Body of pancreas (tissue), 4 donors: ENCODE data around the gene ESRRB.

ENCODE experiments used
- CTCF ChIP-seq, 7 experiments: fragments of 450-650 bp in 4 of 7; fragments of 200-600 bp in 3 of 7; sonication (generic) in 3 of 7; IDR thresholded peaks; one replicate each; pipeline ENCODE4 v1.5.1; 2016 to 2019; ENCODE audit warnings: antibody characterized with exemption in 7 of 7
- POLR2A ChIP-seq, 3 donors: fragments of 450-650 bp; IDR thresholded peaks; one replicate each; pipeline ENCODE4 v1.6.1; 2016; ENCODE audit warnings: antibody characterized with exemption in 3 of 3, mild to moderate bottlenecking in 2 of 3

DNA sequence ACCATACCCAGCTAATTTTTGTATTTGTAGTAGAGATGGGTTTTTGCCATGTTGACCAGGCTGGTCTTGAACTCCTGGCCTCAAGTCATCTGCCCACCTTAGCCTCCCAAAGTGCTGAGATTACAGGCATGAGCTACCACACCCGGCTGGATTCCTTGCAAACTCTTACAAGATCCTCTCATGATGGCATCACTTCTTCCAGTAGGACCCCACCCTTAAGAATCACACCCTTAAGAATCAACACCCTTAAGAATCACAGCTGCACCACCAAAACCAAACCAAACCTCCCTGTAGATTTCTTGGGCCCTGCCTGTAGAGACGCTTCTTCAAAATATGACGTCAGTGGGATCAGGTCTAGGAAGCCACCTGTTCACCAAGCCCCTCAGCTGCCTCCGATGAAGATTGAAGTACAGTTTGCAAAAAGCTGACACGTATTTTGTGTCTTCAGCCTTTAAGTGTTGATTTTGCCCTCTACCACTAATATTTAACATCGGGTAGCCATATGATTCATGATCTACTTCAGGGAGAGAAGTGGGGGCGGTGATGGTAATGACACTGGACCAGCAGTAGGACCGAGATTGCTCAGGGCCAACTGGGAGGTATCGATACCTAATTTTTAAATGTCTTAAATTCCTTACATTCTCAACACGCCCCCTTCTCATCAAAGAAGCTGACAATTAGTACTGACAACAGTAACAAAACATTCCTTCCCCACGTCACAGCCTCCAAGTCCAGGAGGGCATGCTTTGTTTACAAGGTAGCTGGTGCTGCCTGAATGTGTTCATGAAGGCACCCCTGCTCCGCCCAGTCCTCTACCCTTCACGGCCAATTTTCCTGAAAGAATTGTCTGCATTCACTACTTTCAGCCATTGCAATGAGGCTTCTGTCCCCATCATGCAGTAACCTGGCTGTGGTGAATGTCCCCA lies 57.2 kb downstream of the ESRRB start:
- TF ChIP-seq POLR2A (IDR thresholded peaks at IDR 0.05) (no peak), CTCF (IDR thresholded peaks at IDR 0.05) (no peak)
